Astrocyte of the cerebellum (primary cell): ENCODE results near the gene PRKN.

ENCODE experiments used
- DNase-seq: peaks from one replicate; pipeline ENCODE4 v3.0.0-alpha.2; 2011; ENCODE audit warnings: low read depth
- H3K4me3 ChIP-seq: 2 replicates; pipeline ENCODE4 v1.5.1; 2011; ENCODE audit warnings: mild to moderate bottlenecking, low read depth, low read length, moderate library complexity
- CTCF ChIP-seq: IDR thresholded peaks from 2 replicates; pipeline ENCODE4 v1.5.1; 2012; ENCODE audit warnings: low read length, low read depth, moderate library complexity, mild to moderate bottlenecking; ENCODE audit errors: missing control alignments
- in situ Hi-C: cut with HindIII; loops from 2 replicates; pipeline ENCODE4 v1.10.0; 2017; ENCODE audit warnings: low sequenced_read_pairs

PRKN gene

GRCh38 chr6:161622779-161623178 is 1104.8 kb downstream of the PRKN start:
- TF ChIP-seq CTCF = no peak
- no peak overlapping the region for H3K4me3 ChIP-seq
- DNase-seq = no peak
- in situ Hi-C loops = no loop called here

GRCh38 chr6:161618831-161619454 is 1108.6 kb downstream of the PRKN start:
- DNase-seq = peak; percentile 65
- peak; percentile 74 for TF ChIP-seq CTCF
- H3K4me3 ChIP-seq = no peak overlapping the region
- in situ Hi-C loops = no loop called here

GRCh38 chr6:161613711-161614110 is 1113.9 kb downstream of the PRKN start:
- in situ Hi-C loops = no loop called here

GRCh38 chr6:161608771-161609170 is 1118.8 kb downstream of the PRKN start:
- H3K4me3 ChIP-seq = no peak overlapping the region
- no peak for TF ChIP-seq CTCF
- in situ Hi-C loops = no loop called here
- DNase-seq = no peak

More at GRCh38 chr6:161613711-161614110, 1113.9 kb downstream of the PRKN start:
- TF ChIP-seq CTCF = no peak
- no peak for DNase-seq
- no peak overlapping the region for H3K4me3 ChIP-seq

- no peak for DNase-seq
- in situ Hi-C loops = no loop called here
- H3K4me3 ChIP-seq = no peak overlapping the region
- no peak for TF ChIP-seq CTCF
These were observed 1119.8 kb downstream of the PRKN start for GRCh38 chr6:161607696-161608297.

GRCh38 chr6:161602359-161602758 is 1125.2 kb downstream of the PRKN start:
- H3K4me3 ChIP-seq = no peak overlapping the region
- no peak for DNase-seq
- in situ Hi-C loops = no loop called here
- no peak for TF ChIP-seq CTCF

GRCh38 chr6:161598896-161599295 is 1128.7 kb downstream of the PRKN start:
- in situ Hi-C loops = no loop called here
- TF ChIP-seq CTCF = no peak
- no peak for DNase-seq
- no peak overlapping the region for H3K4me3 ChIP-seq
